Tibial artery (tissue), 4 donors: ENCODE data around the gene MSANTD2.

ENCODE experiments used
- DNase-seq, 2 donors: peaks; one replicate each; pipeline ENCODE4 v3.0.0-alpha.2; 2019
- H3K27ac ChIP-seq, 2 donors: fragments of 200-600 bp; sonication (generic) in 1 of 2; 1 replicate in 1 of 2; 2 replicates in 1 of 2; pipeline ENCODE4 v1.5.1; 2018 to 2019; ENCODE audit warnings: mild to moderate bottlenecking in 1 of 2
- H3K27me3 ChIP-seq, 2 donors: fragments of 200-600 bp; sonication (generic) in 1 of 2; one replicate each; pipeline versions ENCODE4 v1.5.1 to v1.6.0; 2016 to 2019
- H3K36me3 ChIP-seq, 3 donors: fragments of 200-600 bp; sonication (generic) in 2 of 3; one replicate each; pipeline ENCODE4 v1.5.1; 2016 to 2019; ENCODE audit warnings: mild to moderate bottlenecking in 2 of 3
- H3K4me1 ChIP-seq, 4 donors: fragments of 200-600 bp; sonication (generic) in 2 of 4; 1 replicate in 3 of 4; 2 replicates in 1 of 4; pipeline ENCODE4 v1.5.1; 2016 to 2019
- H3K4me3 ChIP-seq, 2 donors: fragments of 200-600 bp; sonication (generic) in 1 of 2; 1 replicate in 1 of 2; 2 replicates in 1 of 2; pipeline ENCODE4 v1.5.1; 2018 to 2019; ENCODE audit warnings: mild to moderate bottlenecking in 2 of 2
- H3K9me3 ChIP-seq, 3 donors: fragments of 200-600 bp; sonication (generic) in 1 of 3; one replicate each; pipeline ENCODE4 v1.5.1; 2016 to 2019
- CTCF ChIP-seq, 2 experiments: fragments of 200-600 bp in 1 of 2; fragments of 450-650 bp in 1 of 2; IDR thresholded peaks; one replicate each; pipeline ENCODE4 v1.5.1; 2017 to 2019; ENCODE audit warnings: antibody characterized with exemption in 2 of 2, mild to moderate bottlenecking in 1 of 2, moderate library complexity in 1 of 2
- intact Hi-C: fragments of 100-400 bp; cut with DNase I; formaldehyde crosslinking; loops from one replicate; pipeline ENCODE4 v1.15.0; 2023; ENCODE audit warnings: low total_unique reads

The MSANTD2 gene

DNA sequence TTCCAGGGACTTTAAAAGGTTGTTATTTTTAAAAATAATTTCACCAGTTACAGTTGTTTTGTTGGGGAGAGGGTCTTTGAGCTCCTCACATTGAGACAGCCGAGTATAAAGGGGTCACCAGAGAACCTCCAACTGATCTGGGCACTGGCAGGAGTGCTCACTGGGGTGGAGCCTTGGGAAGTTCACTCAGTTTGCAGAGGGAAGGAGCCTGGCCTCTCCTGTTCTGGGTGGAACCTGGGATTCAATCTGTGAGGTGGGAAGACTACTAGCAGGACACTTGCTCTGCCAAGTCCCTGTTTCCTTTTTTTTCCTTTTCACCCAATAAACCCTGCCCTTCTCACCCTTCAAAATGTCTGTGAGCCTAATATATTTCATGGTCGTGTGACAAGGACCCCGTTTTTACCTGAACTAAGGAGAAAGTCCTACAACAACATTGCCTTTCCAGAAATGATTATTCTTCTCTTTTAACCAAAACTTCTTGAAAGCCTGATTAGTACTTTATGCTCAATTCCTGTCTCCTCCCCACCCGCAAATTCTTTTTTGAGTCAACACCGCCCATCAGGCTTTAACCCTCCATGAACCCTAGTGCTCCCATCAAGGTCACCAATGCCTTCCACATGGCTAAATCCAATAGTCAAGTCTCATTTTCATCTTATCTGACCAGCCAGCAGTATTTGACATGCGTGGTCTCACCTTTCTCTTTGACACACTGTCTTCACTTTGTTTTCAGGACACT lies 22.0 kb upstream of the MSANTD2 start:
- Histone ChIP-seq H3K4me1 (no peaks in the 10 kb centered on the region), H3K27me3 (peaks cover 0 to 26% of the 10 kb centered on the region in 2 donors), H3K4me3 (no peak overlapping the region), H3K36me3 (no peaks in the 10 kb centered on the region), H3K27ac (no peak overlapping the region), H3K9me3 (no peaks in the 10 kb centered on the region)
- TF ChIP-seq CTCF (IDR thresholded peaks at IDR 0.05), result no peak
- intact Hi-C loops, result no loop called here
- DNase-seq, result no peak

DNA sequence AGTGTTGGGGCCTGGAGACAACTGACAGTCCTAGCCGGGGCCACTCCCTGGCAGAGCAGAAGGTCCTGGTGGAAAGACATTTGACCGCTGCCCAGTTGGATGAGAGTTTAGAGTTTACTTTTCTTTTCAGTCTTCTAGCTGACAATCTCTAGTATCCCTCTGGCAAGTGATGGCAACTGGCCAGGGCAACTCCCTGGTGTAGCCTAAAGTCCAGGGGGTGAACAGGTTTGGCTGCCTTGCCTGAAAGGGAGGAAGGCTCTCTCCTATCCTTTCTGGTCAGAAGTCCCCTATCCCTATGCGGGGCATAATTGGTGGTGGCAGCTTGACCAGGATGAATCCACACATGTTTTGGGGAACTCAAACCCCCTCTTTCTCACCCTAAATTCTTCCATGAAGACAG lies 16.8 kb upstream of the MSANTD2 start:
- H3K4me3 ChIP-seq, result no peak overlapping the region
- TF ChIP-seq CTCF (IDR thresholded peaks at IDR 0.05), result no peak
- peaks cover 0 to 27% of the 10 kb centered on the region in 2 donors for H3K27me3 ChIP-seq
- H3K4me1 ChIP-seq, result no peaks in the 10 kb centered on the region
- intact Hi-C loops, result loop anchor here (5.0 kb wide), 1 partner anchor 170 kb away; no protein-coding TSS in a partner anchor
- no peak overlapping the region for H3K27ac ChIP-seq
- no peaks in the 10 kb centered on the region for H3K9me3 ChIP-seq
- H3K36me3 ChIP-seq, result no peaks in the 10 kb centered on the region
- DNase-seq, result no peak

- no peaks in the 10 kb centered on the region for H3K9me3 ChIP-seq
- DNase-seq, result no peak
- H3K36me3 ChIP-seq, result no peaks in the 10 kb centered on the region
- no peaks in the 10 kb centered on the region for H3K4me1 ChIP-seq
- H3K4me3 ChIP-seq, result no peak overlapping the region
- intact Hi-C loops, result loop anchor here (5.0 kb wide), 1 partner anchor 167 kb away; no protein-coding TSS in a partner anchor
- no peak for TF ChIP-seq CTCF (IDR thresholded peaks at IDR 0.05)
- H3K27me3 ChIP-seq, result peaks cover 0 to 20% of the 10 kb centered on the region in 2 donors
- H3K27ac ChIP-seq, result no peak overlapping the region
Observed at GRCh38 chr11:124814739-124815138, 14.5 kb upstream of the MSANTD2 start.

DNA sequence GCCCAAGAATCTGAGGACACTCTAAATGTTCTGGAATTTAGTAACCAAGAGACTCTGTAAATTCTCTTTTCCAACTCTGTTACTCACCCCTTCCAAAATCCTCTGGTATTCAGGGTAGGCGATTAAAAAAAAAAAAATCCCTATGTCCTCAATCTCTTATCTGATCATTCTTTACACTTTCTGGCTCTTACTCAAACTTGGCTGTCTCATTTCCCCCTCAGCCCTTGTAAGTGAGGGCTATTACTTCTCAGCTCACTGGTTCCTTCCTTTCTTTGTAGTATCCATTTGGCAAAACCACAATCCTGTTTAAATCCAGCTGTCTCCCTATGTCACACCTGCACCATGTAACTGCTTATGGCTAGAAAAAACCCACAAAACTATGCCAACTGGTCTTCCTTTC lies 12.7 kb upstream of the MSANTD2 start:
- no peak for DNase-seq
- TF ChIP-seq CTCF (IDR thresholded peaks at IDR 0.05), result no peak
- peaks cover 0 to 15% of the 10 kb centered on the region in 2 donors for H3K27me3 ChIP-seq
- no peaks in the 10 kb centered on the region for H3K4me1 ChIP-seq
- H3K27ac ChIP-seq, result no peak overlapping the region
- no peaks in the 10 kb centered on the region for H3K9me3 ChIP-seq
- intact Hi-C loops, result no loop called here
- no peak overlapping the region for H3K4me3 ChIP-seq
- H3K36me3 ChIP-seq, result no peaks in the 10 kb centered on the region

- intact Hi-C loops, result no loop called here
- peaks cover 0 to 6% of the 10 kb centered on the region in 2 donors for H3K27me3 ChIP-seq
- no peak for DNase-seq
- H3K27ac ChIP-seq, result no peak overlapping the region
- peaks cover 0 to 7% (median 0%) of the 10 kb centered on the region in 3 donors for H3K36me3 ChIP-seq
- H3K9me3 ChIP-seq, result no peaks in the 10 kb centered on the region
- no peak overlapping the region for H3K4me3 ChIP-seq
- TF ChIP-seq CTCF (IDR thresholded peaks at IDR 0.05), result no peak
- no peaks in the 10 kb centered on the region for H3K4me1 ChIP-seq
Observed at GRCh38 chr11:124811399-124812125, 11.4 kb upstream of the MSANTD2 start.
